ENCODE data around the gene PDIA6. TPM values are rescaled to one million over a fixed set of nuclear protein-coding genes. Genes with fewer than 3 reads are reported as not detected.

PDIA6 gene
- total RNA-seq, 5 donors from 2014 or later (not counting 1 experiment from before 2014, with no cell fraction given): 32.6 to 72.3 (median 50.9) TPM

- no peaks in the 10 kb centered on the region for H3K36me3 ChIP-seq (ENCODE audit: control insufficient read depth in 2 of 2, extremely low read depth in 1 of 2, insufficient read depth in 1 of 2, low read length in 1 of 2)
- no peak overlapping the region for H3K27ac Mint-ChIP-seq
- H3K9me3 Mint-ChIP-seq: no peaks in the 10 kb centered on the region
- H3K36me3 Mint-ChIP-seq: no peaks in the 10 kb centered on the region
- H3K4me1 ChIP-seq (ENCODE audit: control insufficient read depth in 1 of 2, extremely low read depth in 1 of 2, insufficient read depth in 2 of 2, low read length in 2 of 2): no peaks in the 10 kb centered on the region
- no peaks in the 10 kb centered on the region for H3K9me3 ChIP-seq
- POLR2A ChIA-PET: no interaction called here
- DNase-seq (no peak), ATAC-seq (replicated peaks in 1 of 4) (no peak)
- H3K27me3 ChIP-seq (replicated peaks in 1 of 2; ENCODE audit: control insufficient read depth in 2 of 2, extremely low read depth in 1 of 2, insufficient read depth in 2 of 2, low read length in 1 of 2): peaks cover 4 to 10% of the 10 kb centered on the region in 2 experiments
- WGBS (ENCODE audit: insufficient coverage): 85% methylated on average over 4 of the region's 5 CpGs
- no peak overlapping the region for H3K4me3 ChIP-seq (ENCODE audit: control insufficient read depth in 1 of 2, extremely low read depth in 1 of 2, low read length in 1 of 2)
- CTCF ChIA-PET: no interaction called here
- no peaks in the 10 kb centered on the region for H3K4me1 Mint-ChIP-seq
- peaks cover 6 to 10% of the 10 kb centered on the region in 2 donors for H3K27me3 Mint-ChIP-seq
- H3K4me3 Mint-ChIP-seq: no peak overlapping the region
- H3K27ac ChIP-seq (ENCODE audit: low read length): no peak overlapping the region
These were observed 78.6 kb downstream of the PDIA6 start for GRCh38 chr2:10733980-10734379.

GRCh38 chr2:10733566-10733925 lies 79.0 kb downstream of the PDIA6 start:
- WGBS (ENCODE audit: insufficient coverage): 68% methylated on average over 6 of the region's 6 CpGs
- H3K4me1 ChIP-seq (ENCODE audit: control insufficient read depth in 1 of 2, extremely low read depth in 1 of 2, insufficient read depth in 2 of 2, low read length in 2 of 2): no peaks in the 10 kb centered on the region
- no peaks in the 10 kb centered on the region for H3K36me3 Mint-ChIP-seq
- H3K4me3 ChIP-seq (ENCODE audit: control insufficient read depth in 1 of 2, extremely low read depth in 1 of 2, low read length in 1 of 2): no peak overlapping the region
- POLR2A ChIA-PET: no interaction called here
- H3K4me3 Mint-ChIP-seq: no peak overlapping the region
- H3K36me3 ChIP-seq (ENCODE audit: control insufficient read depth in 2 of 2, extremely low read depth in 1 of 2, insufficient read depth in 1 of 2, low read length in 1 of 2): no peaks in the 10 kb centered on the region
- ATAC-seq (replicated peaks in 1 of 4) (no peak), DNase-seq (no peak)
- no peaks in the 10 kb centered on the region for H3K4me1 Mint-ChIP-seq
- H3K27ac ChIP-seq (ENCODE audit: low read length): no peak overlapping the region
- peaks cover 6 to 10% of the 10 kb centered on the region in 2 donors for H3K27me3 Mint-ChIP-seq
- CTCF ChIA-PET: no interaction called here
- no peak overlapping the region for H3K27ac Mint-ChIP-seq
- no peaks in the 10 kb centered on the region for H3K9me3 Mint-ChIP-seq
- H3K9me3 ChIP-seq: no peaks in the 10 kb centered on the region
- H3K27me3 ChIP-seq (replicated peaks in 1 of 2; ENCODE audit: control insufficient read depth in 2 of 2, extremely low read depth in 1 of 2, insufficient read depth in 2 of 2, low read length in 1 of 2): peaks cover 4 to 8% of the 10 kb centered on the region in 2 experiments

Other genes starting within 250 kb of the PDIA6 start
- 10 to 100 TPM; 18.4 to 26.0 (median 20.7) TPM for gene NOL10, start 122.8 kb downstream of the PDIA6 start, total RNA-seq
- gene ATP6V1C2, start 91.2 kb downstream of the PDIA6 start, total RNA-seq: under 1 TPM in 1 of 5 donors, not detected in 4; 0.36 TPM
- not detected for gene KCNF1, start 99.1 kb upstream of the PDIA6 start, total RNA-seq

Data from T-cell (primary cell).